Measurements from ENCODE around the gene LPP.

- TF ChIP-seq REST (IDR thresholded peaks at IDR 0.05; ENCODE audit: low read depth, low read length) (no peak), TAF1 (IDR thresholded peaks at IDR 0.05; ENCODE audit: borderline replicate concordance, low read depth, low read length) (no peak), EZH2 (IDR thresholded peaks at IDR 0.05; ENCODE audit: borderline replicate concordance, control insufficient read depth, low read depth, low read length) (no peak), JUND (IDR thresholded peaks at IDR 0.05; ENCODE audit: low read depth, low read length) (no peak), HDAC6 (IDR thresholded peaks at IDR 0.05; ENCODE audit: unreplicated experiment) (no peak), SP1 (IDR thresholded peaks at IDR 0.05; ENCODE audit: low read depth, low read length) (no peak)
- TF ChIP-seq, protein P1, sequence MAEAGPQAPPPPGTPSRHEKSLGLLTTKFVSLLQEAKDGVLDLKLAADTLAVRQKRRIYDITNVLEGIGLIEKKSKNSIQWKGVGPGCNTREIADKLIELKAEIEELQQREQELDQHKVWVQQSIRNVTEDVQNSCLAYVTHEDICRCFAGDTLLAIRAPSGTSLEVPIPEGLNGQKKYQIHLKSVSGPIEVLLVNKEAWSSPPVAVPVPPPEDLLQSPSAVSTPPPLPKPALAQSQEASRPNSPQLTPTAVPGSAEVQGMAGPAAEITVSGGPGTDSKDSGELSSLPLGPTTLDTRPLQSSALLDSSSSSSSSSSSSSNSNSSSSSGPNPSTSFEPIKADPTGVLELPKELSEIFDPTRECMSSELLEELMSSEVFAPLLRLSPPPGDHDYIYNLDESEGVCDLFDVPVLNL (IDR thresholded peaks at IDR 0.05; ENCODE audit: low read depth, low read length) = no peak
- TF ChIP-seq, protein P2, sequence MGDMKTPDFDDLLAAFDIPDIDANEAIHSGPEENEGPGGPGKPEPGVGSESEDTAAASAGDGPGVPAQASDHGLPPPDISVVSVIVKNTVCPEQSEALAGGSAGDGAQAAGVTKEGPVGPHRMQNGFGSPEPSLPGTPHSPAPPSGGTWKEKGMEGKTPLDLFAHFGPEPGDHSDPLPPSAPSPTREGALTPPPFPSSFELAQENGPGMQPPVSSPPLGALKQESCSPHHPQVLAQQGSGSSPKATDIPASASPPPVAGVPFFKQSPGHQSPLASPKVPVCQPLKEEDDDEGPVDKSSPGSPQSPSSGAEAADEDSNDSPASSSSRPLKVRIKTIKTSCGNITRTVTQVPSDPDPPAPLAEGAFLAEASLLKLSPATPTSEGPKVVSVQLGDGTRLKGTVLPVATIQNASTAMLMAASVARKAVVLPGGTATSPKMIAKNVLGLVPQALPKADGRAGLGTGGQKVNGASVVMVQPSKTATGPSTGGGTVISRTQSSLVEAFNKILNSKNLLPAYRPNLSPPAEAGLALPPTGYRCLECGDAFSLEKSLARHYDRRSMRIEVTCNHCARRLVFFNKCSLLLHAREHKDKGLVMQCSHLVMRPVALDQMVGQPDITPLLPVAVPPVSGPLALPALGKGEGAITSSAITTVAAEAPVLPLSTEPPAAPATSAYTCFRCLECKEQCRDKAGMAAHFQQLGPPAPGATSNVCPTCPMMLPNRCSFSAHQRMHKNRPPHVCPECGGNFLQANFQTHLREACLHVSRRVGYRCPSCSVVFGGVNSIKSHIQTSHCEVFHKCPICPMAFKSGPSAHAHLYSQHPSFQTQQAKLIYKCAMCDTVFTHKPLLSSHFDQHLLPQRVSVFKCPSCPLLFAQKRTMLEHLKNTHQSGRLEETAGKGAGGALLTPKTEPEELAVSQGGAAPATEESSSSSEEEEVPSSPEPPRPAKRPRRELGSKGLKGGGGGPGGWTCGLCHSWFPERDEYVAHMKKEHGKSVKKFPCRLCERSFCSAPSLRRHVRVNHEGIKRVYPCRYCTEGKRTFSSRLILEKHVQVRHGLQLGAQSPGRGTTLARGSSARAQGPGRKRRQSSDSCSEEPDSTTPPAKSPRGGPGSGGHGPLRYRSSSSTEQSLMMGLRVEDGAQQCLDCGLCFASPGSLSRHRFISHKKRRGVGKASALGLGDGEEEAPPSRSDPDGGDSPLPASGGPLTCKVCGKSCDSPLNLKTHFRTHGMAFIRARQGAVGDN (IDR thresholded peaks at IDR 0.05) = no peak
Measured at GRCh38 chr3:188401244-188401993, 247.5 kb downstream of the LPP start.

Measured in GM12878 (cell line).